H9 (cell line): ENCODE measurements around the gene CMTM7. TPM values are rescaled to one million over a fixed set of nuclear protein-coding genes. Genes with fewer than 3 reads are reported as not detected.

Source experiments
- DNase-seq: peaks from one replicate; pipeline ENCODE4 v3.0.0-alpha.2; 2017
- H2AFZ ChIP-seq: one replicate; pipeline ENCODE4 v1.6.1; 2013; ENCODE audit warnings: mild to moderate bottlenecking, low read length, control low read depth, moderate library complexity
- H2AK5ac ChIP-seq: 2 replicates; pipeline ENCODE4 v1.6.1; 2013; ENCODE audit warnings: low read length, control low read depth, mixed read lengths; ENCODE audit not compliant: insufficient read length
- H2BK120ac ChIP-seq: one replicate; pipeline ENCODE4 v1.6.1; 2013; ENCODE audit warnings: low read depth, mild to moderate bottlenecking, low read length, control low read depth, inconsistent platforms; ENCODE audit not compliant: poor library complexity, severe bottlenecking
- H2BK12ac ChIP-seq: 2 replicates; pipeline ENCODE4 v1.6.1; 2013; ENCODE audit warnings: low read length, control low read depth, mixed read lengths, low read depth; ENCODE audit not compliant: insufficient read length
- H2BK15ac ChIP-seq: 2 replicates; pipeline ENCODE4 v1.6.1; 2013; ENCODE audit warnings: low read depth, low read length, control low read depth
- H2BK20ac ChIP-seq: one replicate; pipeline ENCODE4 v1.6.1; 2013; ENCODE audit warnings: low read depth, mild to moderate bottlenecking, low read length, control low read depth, inconsistent platforms; ENCODE audit not compliant: poor library complexity, severe bottlenecking
- H2BK5ac ChIP-seq: 2 replicates; pipeline ENCODE4 v1.6.1; 2013; ENCODE audit warnings: low read length, control low read depth, mixed read lengths; ENCODE audit not compliant: insufficient read length
- H3K14ac ChIP-seq: 2 replicates; pipeline ENCODE4 v1.6.1; 2013; ENCODE audit warnings: low read length, control low read depth; ENCODE audit not compliant: insufficient read depth
- H3K18ac ChIP-seq: 2 replicates; pipeline ENCODE4 v1.6.1; 2013; ENCODE audit warnings: low read depth, mild to moderate bottlenecking, mixed read lengths, low read length, control low read depth; ENCODE audit not compliant: insufficient read length
- H3K23ac ChIP-seq: 2 replicates; pipeline ENCODE4 v1.6.1; 2013; ENCODE audit warnings: low read length, control low read depth, mixed read lengths, low read depth; ENCODE audit not compliant: insufficient read length
- H3K23me2 ChIP-seq: 2 replicates; pipeline ENCODE4 v1.6.1; 2013; ENCODE audit warnings: low read depth, mild to moderate bottlenecking, mixed read lengths, low read length, control low read depth; ENCODE audit not compliant: insufficient read length, poor library complexity, severe bottlenecking
- H3K27ac ChIP-seq: 2 replicates; pipeline ENCODE4 v1.5.1; 2013; ENCODE audit warnings: low read length, control low read depth, mixed read lengths, low read depth; ENCODE audit not compliant: insufficient read length
- H3K27me3 ChIP-seq: 2 replicates; pipeline ENCODE4 v1.6.1; 2013; ENCODE audit warnings: low read length, control low read depth, inconsistent platforms; ENCODE audit not compliant: insufficient read depth
- H3K4ac ChIP-seq: 2 replicates; pipeline ENCODE4 v1.6.1; 2013; ENCODE audit warnings: low read depth, mild to moderate bottlenecking, control low read depth, inconsistent platforms, low read length, moderate library complexity
- H3K4me1 ChIP-seq: 2 replicates; pipeline ENCODE4 v1.6.1; 2013; ENCODE audit warnings: low read length, control low read depth, inconsistent platforms; ENCODE audit not compliant: insufficient read depth
- H3K4me2 ChIP-seq: 2 replicates; pipeline ENCODE4 v1.6.1; 2013; ENCODE audit warnings: low read length, control low read depth, mixed read lengths; ENCODE audit not compliant: insufficient read length, insufficient read depth
- H3K56ac ChIP-seq: 2 replicates; pipeline ENCODE4 v1.6.1; 2013; ENCODE audit warnings: low read depth, mild to moderate bottlenecking, mixed read lengths, low read length, control low read depth; ENCODE audit not compliant: insufficient read length
- H3K79me1 ChIP-seq: 2 replicates; pipeline ENCODE4 v1.6.1; 2013; ENCODE audit warnings: low read depth, mild to moderate bottlenecking, moderate library complexity, low read length, control low read depth, inconsistent platforms; ENCODE audit not compliant: insufficient read depth, poor library complexity, severe bottlenecking
- H3K79me2 ChIP-seq: 2 replicates; pipeline ENCODE4 v1.6.1; 2013; ENCODE audit warnings: low read length, control low read depth, inconsistent platforms; ENCODE audit not compliant: insufficient read depth
- H3K9ac ChIP-seq: 2 replicates; pipeline ENCODE4 v1.6.1; 2013; ENCODE audit warnings: low read length, control low read depth, mixed read lengths; ENCODE audit not compliant: insufficient read length; ENCODE audit errors: extremely low read depth
- H3K9me3 ChIP-seq: one replicate; pipeline ENCODE4 v1.6.1; 2013; ENCODE audit warnings: low read depth, low read length, inconsistent platforms; ENCODE audit not compliant: control insufficient read depth
- H3T11ph ChIP-seq: one replicate; pipeline ENCODE4 v1.6.1; 2013; ENCODE audit warnings: mild to moderate bottlenecking, low read length, control low read depth, inconsistent platforms
- H4K20me1 ChIP-seq: one replicate; pipeline ENCODE4 v1.6.1; 2013; ENCODE audit not compliant: control insufficient read depth, insufficient read length, insufficient read depth
- H4K5ac ChIP-seq: 2 replicates; pipeline ENCODE4 v1.6.1; 2013; ENCODE audit warnings: low read depth, mild to moderate bottlenecking, mixed read lengths, low read length, control low read depth; ENCODE audit not compliant: insufficient read length
- H4K8ac ChIP-seq: replicated peaks from 2 replicates; pipeline ENCODE4 v1.6.1; 2013; ENCODE audit warnings: low read length, control low read depth, mixed read lengths, low read depth; ENCODE audit not compliant: insufficient read length
- H4K91ac ChIP-seq: 2 replicates; pipeline ENCODE4 v1.6.1; 2013; ENCODE audit warnings: low read depth, mild to moderate bottlenecking, moderate library complexity, mixed read lengths, low read length, control low read depth; ENCODE audit not compliant: insufficient read length
- H3K27ac Mint-ChIP-seq, 3 experiments: 2 replicates in 2 of 3; 3 replicates in 1 of 3; pipeline ENCODE4 v1.8.0; 2020 to 2021; ENCODE audit warnings: mixed read lengths in 3 of 3, mild to moderate bottlenecking in 1 of 3, moderate library complexity in 1 of 3
- H3K27me3 Mint-ChIP-seq: 2 replicates; pipeline ENCODE4 v1.8.0; 2021; ENCODE audit warnings: low read depth, mild to moderate bottlenecking, moderate library complexity, mixed read lengths
- H3K36me3 Mint-ChIP-seq, 3 experiments: 2 replicates in 2 of 3; 3 replicates in 1 of 3; pipeline ENCODE4 v1.8.0; 2020 to 2021; ENCODE audit warnings: low read depth in 3 of 3, mixed read lengths in 3 of 3; ENCODE audit not compliant: insufficient read depth in 1 of 3
- H3K4me1 Mint-ChIP-seq, 2 experiments: 2 replicates each; pipeline ENCODE4 v1.8.0; 2020; ENCODE audit warnings: mixed read lengths in 2 of 2
- H3K4me3 Mint-ChIP-seq, 2 experiments: 2 replicates in 1 of 2; 3 replicates in 1 of 2; pipeline ENCODE4 v1.8.0; 2020 to 2021; ENCODE audit warnings: mild to moderate bottlenecking in 2 of 2, mixed read lengths in 2 of 2, moderate library complexity in 1 of 2
- H3K9me3 Mint-ChIP-seq, 2 experiments: 2 replicates in 1 of 2; 3 replicates in 1 of 2; pipeline ENCODE4 v1.8.0; 2020; ENCODE audit warnings: mild to moderate bottlenecking in 2 of 2, mixed read lengths in 2 of 2, moderate library complexity in 1 of 2
- WGBS: extraction: QIAGEN DNeasy Blood & Tissue Kit; methylation state at CpG from one replicate; pipeline ENCODE4 v1.1.7; 2013; ENCODE audit warnings: missing lambda C conversion rate, low lambda C conversion rate, mixed read lengths; ENCODE audit not compliant: insufficient read length; ENCODE audit errors: extremely low coverage; 5-methylcytosine and 5-hydroxymethylcytosine counted together
- total RNA-seq: library from RNA; stranded (reverse); gene quantifications from 2 replicates; pipeline ENCODE4 v1.2.1, GENCODE V29; 2021
- TF ChIP-seq, protein P1 (sequence below): fragments of 200-600 bp; sonication (generic); conservative IDR thresholded peaks from 3 replicates; pipeline ENCODE4 v1.8.0; 2021; ENCODE audit warnings: antibody characterized with exemption, mild to moderate bottlenecking

Gene CMTM7
- total RNA-seq, 1 experiment from 2014 or later: 23.9 TPM

GRCh38 chr3:32421991-32422859 is 30.6 kb downstream of the CMTM7 start:
- H3K9me3 Mint-ChIP-seq: peaks cover 15 to 16% of the 10 kb centered on the region in 2 experiments
- Histone ChIP-seq H3K27ac (no peak overlapping the region), H3K23me2 (no peaks in the 10 kb centered on the region), H4K91ac (no peak overlapping the region), H3K4ac (no peak overlapping the region), H3K9ac (no peak overlapping the region), H2BK20ac (no peak overlapping the region), H2AFZ (no peak overlapping the region), H2BK5ac (no peak overlapping the region), H4K8ac (no peak overlapping the region), H3K23ac (no peak overlapping the region), H4K5ac (no peak overlapping the region), H3K14ac (no peak overlapping the region), H3K4me2 (no peak overlapping the region), H3T11ph (no peak overlapping the region), H4K20me1 (no peaks in the 10 kb centered on the region), H3K56ac (no peak overlapping the region), H2BK12ac (no peak overlapping the region), H2AK5ac (no peak overlapping the region), H2BK15ac (no peak overlapping the region), H3K18ac (no peak overlapping the region), H3K27me3 (no peaks in the 10 kb centered on the region), H3K9me3 (no peaks in the 10 kb centered on the region), H3K79me2 (no peaks in the 10 kb centered on the region), H3K4me1 (peaks cover 5% of the 10 kb centered on the region; the same call in 1 of the 2 replicates), H2BK120ac (no peak overlapping the region), H3K79me1 (no peaks in the 10 kb centered on the region)
- TF ChIP-seq, protein P1, sequence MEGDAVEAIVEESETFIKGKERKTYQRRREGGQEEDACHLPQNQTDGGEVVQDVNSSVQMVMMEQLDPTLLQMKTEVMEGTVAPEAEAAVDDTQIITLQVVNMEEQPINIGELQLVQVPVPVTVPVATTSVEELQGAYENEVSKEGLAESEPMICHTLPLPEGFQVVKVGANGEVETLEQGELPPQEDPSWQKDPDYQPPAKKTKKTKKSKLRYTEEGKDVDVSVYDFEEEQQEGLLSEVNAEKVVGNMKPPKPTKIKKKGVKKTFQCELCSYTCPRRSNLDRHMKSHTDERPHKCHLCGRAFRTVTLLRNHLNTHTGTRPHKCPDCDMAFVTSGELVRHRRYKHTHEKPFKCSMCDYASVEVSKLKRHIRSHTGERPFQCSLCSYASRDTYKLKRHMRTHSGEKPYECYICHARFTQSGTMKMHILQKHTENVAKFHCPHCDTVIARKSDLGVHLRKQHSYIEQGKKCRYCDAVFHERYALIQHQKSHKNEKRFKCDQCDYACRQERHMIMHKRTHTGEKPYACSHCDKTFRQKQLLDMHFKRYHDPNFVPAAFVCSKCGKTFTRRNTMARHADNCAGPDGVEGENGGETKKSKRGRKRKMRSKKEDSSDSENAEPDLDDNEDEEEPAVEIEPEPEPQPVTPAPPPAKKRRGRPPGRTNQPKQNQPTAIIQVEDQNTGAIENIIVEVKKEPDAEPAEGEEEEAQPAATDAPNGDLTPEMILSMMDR: no peak
- no CpG with 5 or more reads among the region's 10 CpGs for WGBS
- DNase-seq: no peak
- peaks cover 13 to 19% (median 13%) of the 10 kb centered on the region in 3 experiments for H3K36me3 Mint-ChIP-seq
- no peak overlapping the region for H3K4me3 Mint-ChIP-seq
- H3K4me1 Mint-ChIP-seq: peaks cover 28 to 29% of the 10 kb centered on the region in 2 experiments
- H3K27ac Mint-ChIP-seq: no peak overlapping the region
- H3K27me3 Mint-ChIP-seq: no peaks in the 10 kb centered on the region; the same call in 1 of the 2 replicates
